KOPT-K1 (cell line): ENCODE results near the gene STING1.

ENCODE experiments used
- H3K27ac ChIP-seq: fragments of 200-600 bp; sonication (generic); 2 replicates; pipeline ENCODE4 v1.5.1; 2016; ENCODE audit warnings: antibody characterized with exemption, mild to moderate bottlenecking, low read depth, low read length; ENCODE audit not compliant: poor library complexity, severe bottlenecking
- H3K36me3 ChIP-seq: fragments of 200-600 bp; sonication (generic); 2 replicates; pipeline ENCODE4 v1.5.1; 2017; ENCODE audit warnings: antibody characterized with exemption, mild to moderate bottlenecking, low read length, moderate library complexity; ENCODE audit not compliant: insufficient read depth
- H3K9me3 ChIP-seq: fragments of 200-600 bp; sonication (generic); 2 replicates; pipeline ENCODE4 v1.5.1; 2017; ENCODE audit warnings: antibody characterized with exemption, low read length, mild to moderate bottlenecking; ENCODE audit not compliant: insufficient read depth, poor library complexity, severe bottlenecking

The STING1 gene

DNA sequence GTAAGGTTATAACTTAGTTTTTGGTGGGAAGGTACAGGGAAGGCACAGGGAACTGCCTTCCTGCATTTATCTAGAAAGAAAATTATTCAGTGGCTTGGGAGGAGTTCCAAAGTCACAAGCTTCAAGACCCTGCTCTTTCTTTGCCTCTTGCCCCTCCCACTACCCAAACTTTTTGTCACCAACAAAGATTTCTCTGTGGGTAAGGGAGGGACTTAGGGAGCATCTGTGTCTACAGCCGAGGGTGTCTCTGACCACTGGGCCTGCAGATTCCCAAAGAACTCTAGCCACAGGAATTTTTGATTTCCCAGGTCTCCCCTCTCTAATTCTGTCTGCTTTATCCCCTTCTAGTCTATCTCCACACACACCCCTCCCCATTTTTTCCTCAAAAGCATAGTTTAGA is 22.1 kb downstream of the STING1 start:
- H3K9me3 ChIP-seq, result no peaks in the 10 kb centered on the region
- no peaks in the 10 kb centered on the region for H3K36me3 ChIP-seq
- H3K27ac ChIP-seq, result no peak overlapping the region

DNA sequence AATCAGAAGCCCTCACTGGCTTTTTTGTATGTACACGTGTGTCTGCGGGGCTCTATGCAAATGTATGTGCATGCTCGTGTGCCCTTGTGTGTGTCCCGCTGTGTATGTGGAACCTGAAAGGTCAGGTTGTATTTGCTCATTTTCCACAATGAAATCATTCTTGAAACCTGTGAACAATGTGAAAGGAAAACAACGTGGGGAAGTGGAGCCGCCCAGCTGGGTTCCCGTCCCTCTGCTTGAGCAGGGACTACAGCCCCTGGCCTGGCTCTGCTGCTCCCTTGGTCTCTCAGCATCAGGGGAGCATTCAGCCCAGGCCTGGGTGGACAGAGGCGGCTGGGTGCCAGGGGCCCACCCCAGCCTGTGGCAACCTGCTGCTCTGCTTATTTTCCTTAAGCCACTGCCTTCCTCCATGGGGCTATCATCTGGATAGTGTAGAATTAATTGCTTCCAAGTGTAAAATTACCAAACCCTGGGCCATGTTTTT is 23.1 kb downstream of the STING1 start:
- Histone ChIP-seq H3K36me3 (no peaks in the 10 kb centered on the region), H3K9me3 (no peaks in the 10 kb centered on the region), H3K27ac (peak overlapping the region; percentile 71)

DNA sequence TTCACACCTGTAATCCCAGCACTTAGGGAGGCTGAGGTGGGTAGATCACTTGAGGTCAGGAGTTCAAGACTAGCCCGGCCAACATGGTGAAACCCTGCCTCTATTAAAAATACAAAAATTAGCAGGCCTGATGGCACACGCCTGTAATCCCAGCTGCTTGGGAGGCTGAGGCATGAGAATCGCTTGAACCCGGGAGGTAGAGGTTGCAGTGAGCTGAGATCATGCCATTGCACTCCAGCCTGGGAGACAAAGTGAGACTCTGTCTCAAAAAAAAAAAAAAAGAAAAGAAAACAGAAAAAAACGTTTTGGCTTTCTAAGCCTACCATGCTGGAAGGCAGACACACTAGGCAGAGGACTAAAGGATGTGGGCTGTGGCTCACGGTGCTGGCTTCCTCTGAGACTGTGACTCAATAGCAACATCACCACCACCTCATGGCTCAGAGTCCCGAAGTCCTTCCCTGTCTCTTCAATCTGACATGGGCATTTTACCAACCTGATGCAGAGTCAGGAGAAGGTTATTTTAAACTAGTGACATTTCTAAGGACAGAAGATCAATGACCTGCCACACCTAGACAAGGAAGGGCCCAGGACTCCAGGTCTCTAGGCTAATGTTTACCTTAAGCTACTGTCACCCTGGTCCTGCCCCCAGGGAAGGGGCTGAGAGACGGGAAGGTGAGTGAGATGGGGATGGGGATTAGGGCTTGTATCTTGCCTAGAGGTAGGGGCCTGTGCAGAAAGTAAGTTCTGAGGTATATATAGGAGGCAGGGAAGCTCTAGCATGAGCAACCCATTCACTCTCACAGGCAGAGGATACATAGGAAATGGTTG is 23.8 kb downstream of the STING1 start:
- Histone ChIP-seq H3K27ac (peak overlapping the region; percentile 71), H3K36me3 (no peaks in the 10 kb centered on the region), H3K9me3 (no peaks in the 10 kb centered on the region)

DNA sequence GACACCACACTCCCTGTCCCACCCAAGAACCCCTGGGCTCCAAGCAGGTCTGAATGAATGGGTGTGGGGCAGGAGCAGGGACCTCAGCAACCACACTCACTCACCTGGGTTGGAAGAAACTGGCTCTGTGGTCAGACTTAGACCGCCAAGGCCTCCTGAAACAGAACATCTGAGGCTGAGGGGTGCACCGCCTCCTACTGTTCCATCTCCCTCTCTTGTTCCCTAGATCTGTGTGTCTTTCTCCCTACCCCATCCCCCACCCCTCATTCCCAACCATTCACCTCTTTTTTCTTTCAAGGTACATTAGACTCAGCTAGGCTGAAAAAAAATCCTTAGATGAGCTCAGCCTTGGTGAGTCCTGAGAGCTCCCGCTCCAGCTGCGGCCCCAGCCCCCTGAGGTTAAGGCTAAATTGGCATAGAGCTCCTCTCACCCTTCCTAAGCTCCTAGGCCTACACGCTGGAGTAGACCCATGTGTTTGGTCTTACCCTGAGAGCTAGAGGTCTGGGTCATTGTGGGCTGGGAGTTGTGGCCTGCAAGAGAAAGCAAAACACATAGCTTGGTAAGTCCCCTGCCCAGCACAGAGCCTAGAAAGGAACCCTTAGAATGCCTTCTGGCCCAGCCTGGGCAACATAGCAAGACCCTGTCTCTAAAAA is 24.8 kb downstream of the STING1 start:
- H3K9me3 ChIP-seq, result no peaks in the 10 kb centered on the region
- no peaks in the 10 kb centered on the region for H3K36me3 ChIP-seq
- peak overlapping the region; percentile 71 for H3K27ac ChIP-seq

DNA sequence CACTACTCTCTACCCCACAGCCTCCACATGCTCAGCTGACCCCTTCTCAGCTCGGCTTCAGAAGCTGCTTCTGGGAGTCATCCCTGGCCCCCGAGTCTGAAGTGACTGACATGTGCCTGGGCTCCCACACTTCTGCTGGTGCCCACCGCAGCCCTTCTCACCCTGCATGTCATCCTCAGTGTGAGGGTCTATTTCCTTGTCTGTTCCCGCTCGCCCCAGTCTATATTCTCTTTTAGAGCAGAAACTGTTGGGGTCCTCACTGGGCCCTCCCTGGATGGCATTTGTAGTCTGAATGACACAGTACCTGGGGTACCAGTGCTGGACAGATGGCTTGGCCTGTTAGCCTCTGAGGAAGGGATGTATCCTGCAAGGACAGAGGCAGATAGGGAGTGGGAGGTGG is 25.3 kb downstream of the STING1 start:
- H3K27ac ChIP-seq, result no peak overlapping the region
- no peaks in the 10 kb centered on the region for H3K36me3 ChIP-seq
- H3K9me3 ChIP-seq, result no peaks in the 10 kb centered on the region

DNA sequence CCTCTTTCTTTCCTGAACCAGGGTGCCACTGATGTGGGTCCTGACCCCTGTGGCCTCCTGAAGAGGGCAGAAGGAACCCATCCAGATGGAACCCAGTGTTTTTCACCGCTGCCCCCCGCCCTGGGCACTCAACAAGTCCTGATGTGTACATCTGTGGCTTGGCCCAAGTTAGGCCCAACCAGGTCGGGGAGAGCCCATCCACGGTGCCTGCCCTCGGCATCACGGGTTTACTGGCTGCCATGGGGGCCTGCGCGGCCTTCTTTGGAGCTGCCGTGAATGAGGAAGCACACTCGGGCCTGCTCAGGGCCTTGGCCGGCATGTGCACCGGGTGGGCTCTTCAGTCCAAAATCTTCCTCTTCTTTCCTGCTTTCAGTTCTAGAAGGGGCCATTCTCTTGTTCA is 25.8 kb downstream of the STING1 start:
- no peak overlapping the region for H3K27ac ChIP-seq
- H3K36me3 ChIP-seq, result no peaks in the 10 kb centered on the region
- H3K9me3 ChIP-seq, result no peaks in the 10 kb centered on the region

DNA sequence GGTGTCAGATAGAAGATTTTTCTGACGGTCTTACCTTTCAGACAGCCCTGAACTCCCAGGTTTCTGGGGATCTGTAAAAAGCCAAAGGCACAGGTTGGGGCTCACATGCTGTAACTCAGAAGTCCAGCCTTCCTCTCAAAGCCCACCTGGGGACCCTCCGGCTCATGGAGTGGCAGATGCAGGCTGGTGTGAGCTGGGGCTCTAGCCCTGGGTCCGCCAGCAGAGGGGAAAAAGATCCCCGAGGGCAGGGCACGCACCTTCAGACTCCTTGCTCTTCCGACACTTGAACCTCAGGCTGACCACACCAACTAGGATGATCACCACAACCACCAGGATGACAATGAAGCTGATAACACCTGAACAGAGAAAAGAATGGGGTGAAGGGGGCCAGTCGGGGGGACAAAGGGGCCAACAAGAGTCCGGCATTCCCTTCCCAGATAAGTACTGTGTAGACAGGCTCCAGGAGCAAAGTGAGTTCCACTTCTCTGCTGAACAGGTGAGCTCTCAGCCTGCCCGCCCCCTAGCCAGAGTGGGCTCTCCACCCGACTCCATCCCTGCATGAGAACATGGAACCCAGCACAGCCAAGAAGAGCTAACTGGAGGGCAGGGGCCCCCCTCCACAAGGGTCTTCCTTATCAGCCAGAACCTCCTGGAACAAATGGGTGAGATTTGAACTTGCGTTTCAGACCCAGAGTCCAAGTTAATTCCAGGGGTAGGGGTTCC is 27.8 kb downstream of the STING1 start:
- H3K36me3 ChIP-seq, result no peaks in the 10 kb centered on the region
- H3K27ac ChIP-seq, result no peak overlapping the region
- no peaks in the 10 kb centered on the region for H3K9me3 ChIP-seq

DNA sequence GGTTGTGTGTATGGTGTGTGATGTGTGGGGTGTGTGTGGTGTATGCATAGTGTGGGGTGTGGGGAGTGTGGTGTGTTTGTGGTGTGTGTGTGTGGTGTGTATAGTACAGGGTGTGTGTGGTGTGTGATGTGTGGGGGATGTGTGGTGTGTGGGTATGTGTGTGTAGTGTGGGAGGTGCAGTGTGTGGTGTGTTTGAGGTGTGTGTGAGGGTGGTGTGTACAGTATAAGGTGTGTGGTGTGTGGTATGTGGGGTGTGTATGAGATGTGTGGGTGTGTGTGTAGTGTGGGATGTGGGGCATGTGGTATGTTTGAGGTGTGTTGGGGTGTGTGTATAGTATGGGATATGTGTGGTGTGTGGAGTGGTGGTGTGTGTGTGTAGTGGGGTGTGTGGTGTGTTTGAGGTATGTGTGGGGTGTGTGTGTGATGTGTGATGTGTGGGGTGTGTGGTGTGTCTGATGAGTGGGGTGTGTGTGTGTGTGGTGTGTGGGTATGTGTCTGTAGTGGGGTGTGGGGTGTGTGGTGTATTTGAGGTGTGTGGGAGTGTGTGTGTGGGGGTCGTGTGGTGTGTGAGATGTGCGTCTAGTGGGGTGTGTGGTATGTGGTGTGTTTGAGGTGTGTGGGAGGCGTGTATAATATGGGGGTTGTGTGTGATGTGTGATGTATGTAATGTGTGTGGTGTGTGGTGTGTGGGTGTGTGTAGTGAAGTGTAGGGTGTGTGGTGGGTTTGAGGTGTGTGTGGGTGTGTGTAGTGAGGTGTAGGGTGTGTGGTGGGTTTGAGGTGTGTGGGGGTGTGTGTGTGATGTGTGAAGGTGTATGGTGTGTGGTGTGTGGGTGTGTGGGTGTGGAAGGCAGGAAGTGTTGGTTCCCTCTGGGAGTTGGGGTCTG is 28.6 kb downstream of the STING1 start:
- H3K9me3 ChIP-seq, result no peaks in the 10 kb centered on the region
- no peak overlapping the region for H3K27ac ChIP-seq
- H3K36me3 ChIP-seq, result no peaks in the 10 kb centered on the region

DNA sequence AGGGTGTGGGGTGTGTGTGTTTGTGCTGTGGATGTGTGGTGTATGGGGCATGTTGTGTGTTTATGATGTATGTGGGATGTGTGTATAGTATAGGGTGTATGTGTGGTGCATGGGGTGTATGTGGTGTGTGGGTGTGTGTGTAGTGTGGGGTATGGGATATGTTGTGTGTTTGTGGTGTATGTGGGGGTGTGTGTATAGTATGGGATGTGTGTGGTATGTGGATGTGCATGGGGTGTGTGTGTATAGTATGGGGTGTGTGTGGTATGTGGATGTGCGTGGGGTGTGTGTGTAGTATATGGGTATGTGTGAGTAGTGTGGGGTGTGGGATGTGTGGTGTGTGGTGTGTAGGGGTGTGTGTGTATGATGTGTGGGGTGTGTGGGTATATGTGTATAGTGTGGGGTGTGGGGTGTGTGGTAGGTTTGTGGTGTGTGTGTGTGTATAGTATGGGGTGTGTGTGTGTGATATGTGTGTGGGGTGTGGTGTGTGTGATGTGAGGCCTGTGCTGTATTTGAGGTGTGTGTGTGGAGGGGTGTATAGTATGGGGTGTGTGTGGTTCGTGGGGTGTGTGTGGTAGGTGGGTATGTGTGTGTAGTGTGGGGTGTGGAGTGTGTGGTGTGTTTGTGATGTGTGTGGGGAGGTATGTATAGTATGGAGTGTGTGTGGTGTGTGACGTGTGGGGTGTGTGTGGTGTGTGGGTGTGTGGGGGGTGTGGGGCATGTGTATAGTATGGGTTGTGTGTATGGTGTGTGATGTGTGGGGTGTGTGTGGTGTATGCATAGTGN is 30.5 kb downstream of the STING1 start:
- Histone ChIP-seq H3K36me3 (no peaks in the 10 kb centered on the region), H3K9me3 (no peaks in the 10 kb centered on the region), H3K27ac (no peak overlapping the region)

DNA sequence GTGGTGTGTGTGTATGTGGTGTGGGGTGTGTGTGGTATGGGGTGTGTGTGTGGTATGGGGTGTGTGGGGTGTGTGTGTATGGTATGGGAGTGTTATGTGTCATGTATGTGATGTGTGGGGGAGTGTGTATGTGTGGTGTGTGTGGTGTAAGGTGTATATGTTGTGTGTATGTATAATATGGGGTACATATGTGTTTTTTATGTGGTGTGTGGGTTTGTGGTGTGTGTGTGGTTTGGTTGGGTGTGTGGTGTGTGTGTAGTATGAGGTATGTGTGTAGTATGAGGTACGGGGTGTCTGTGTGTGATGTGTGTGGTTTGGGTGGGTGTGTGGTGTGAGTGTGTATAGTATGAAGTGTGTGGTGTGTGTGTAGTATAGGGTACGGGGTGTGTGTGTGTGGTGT is 31.4 kb downstream of the STING1 start:
- Histone ChIP-seq H3K36me3 (no peaks in the 10 kb centered on the region), H3K27ac (no peak overlapping the region), H3K9me3 (no peaks in the 10 kb centered on the region)

DNA sequence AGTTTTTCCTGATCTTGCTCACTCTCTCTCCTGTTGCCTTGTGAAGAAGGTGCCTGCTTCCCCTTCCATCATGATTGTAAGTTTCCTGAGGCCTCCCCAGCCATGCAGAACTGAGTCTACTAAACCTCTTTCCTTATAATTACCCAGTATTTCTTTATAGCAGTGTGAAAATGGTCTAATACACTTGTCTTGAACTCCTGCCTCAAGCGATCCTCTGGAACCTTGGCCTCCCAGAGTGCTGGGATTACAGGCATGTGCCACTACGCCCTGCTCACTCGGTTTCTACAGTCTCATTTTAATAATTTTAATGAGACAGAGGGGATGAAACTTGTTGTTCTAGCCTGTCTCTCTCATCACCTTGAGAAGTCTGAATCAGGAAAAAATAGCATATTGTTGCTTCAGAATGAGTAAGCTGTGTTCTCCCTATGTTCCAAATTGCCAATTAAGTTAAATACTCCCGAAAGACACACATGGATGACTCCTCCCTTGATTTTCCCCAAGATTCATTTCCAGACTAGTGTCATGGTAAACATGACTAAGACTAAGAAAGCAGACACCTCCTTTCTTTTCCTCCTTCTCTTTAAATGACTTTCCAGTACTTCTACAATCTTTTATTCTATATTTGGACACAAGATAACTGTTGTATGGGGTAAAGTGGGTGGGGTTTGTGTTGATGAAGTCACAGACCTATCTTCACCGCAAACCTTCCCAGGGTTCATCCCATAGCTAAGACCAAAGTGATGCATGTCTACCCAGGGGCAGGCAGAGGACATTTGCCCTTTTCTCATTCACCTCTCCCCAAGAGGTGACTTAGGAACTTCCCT is 35.4 kb downstream of the STING1 start:
- H3K27ac ChIP-seq, result no peak overlapping the region
- H3K36me3 ChIP-seq, result no peaks in the 10 kb centered on the region
- H3K9me3 ChIP-seq, result no peaks in the 10 kb centered on the region

DNA sequence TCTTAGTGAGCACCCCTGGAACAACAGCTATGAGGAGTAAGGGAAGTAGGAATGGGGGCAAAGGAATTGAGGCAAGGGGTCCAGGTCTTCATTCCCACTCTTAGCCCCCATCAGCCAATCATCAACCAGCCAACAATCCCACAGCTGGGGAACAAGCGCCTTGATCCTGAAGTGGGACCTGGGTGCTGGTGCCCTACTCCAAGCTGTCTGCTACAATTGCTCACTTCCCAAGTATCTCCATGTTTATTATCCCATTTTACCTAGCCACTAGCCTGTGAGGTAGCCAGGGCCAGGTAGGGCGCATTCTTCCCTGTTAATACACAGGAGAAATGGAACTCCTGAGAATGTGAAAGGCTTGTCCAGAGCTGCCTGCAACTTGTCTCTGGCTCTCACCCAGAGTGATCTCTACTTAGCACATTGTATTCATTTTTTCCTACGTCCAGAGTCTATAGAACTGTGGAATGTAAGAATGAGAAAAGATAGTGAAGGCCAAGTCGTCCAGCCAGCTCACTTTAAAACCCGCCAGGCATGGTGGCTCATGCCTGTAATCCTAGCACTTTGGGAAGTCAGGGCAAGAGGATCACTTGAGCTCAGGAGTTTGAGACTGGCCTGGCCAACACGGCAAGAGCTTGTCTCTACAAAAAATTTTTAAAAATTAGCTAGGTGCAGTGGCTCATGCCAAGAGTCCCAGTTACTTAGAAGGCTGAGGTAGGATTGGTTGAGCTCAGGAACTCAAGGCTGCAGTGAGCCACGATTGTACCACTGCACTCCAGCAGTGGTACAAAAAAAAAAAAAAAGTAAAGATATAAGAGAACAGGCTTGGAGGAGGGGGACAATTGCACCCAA is 37.0 kb downstream of the STING1 start:
- Histone ChIP-seq H3K36me3 (no peaks in the 10 kb centered on the region), H3K9me3 (no peaks in the 10 kb centered on the region), H3K27ac (no peak overlapping the region)
